ENCODE results near the gene MKLN1. TPM values are rescaled to one million over a fixed set of nuclear protein-coding genes. Genes with fewer than 3 reads are reported as not detected.

MKLN1 gene
- total and polyA plus RNA-seq, 10 of the 15 experiments (the other 5 are each of a cell fraction or from before 2014, with no cell fraction given) = 13.6 to 55.8 (median 29.3) TPM

DNA sequence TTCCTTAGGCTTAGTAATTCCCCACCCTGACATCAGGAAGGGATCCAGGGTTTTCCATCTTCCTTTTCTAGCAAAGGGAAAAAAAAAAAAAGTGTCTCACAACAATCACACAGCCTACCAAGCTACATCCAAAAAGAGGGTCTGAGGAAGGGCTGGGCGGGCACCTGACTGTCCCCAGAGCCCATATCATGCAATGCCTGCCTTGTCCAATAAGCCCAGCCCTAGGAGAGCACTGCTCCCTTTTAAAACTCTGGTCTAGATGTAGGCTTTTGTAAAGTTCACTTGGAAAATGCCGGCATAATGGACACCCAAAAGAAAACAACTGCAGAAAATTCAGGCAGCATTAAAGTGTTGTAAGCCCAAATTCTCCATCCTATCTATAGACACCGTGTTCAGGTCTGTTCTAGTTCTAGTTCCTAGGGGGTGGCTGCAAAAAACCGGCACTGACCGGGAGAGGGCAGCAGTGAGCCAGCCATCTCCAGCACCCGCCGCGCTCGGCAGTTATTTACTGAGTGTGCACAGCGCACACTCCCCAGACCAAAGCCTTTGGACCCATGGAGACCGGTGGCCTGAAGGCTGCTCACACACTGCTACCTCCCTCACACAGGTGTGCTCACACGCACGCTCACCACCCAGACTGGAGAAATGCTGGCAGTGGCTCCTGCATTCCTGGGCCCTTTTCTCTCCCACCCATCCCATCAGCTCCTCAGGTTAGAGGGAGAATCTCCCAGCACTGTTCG lies 180.1 kb downstream of the MKLN1 start:
- POLR2A ChIA-PET = no interaction called here
- CTCF ChIA-PET = interaction anchor here (0.7 to 3.8 kb wide), 18 partner anchors 9 to 810 kb away, joined by 3 to 21 read pairs (median 4); no protein-coding TSS in a partner anchor
- Histone ChIP-seq H3K79me2 (ENCODE audit: control insufficient read depth, insufficient read depth, low read length) (no peaks in the 10 kb centered on the region), H3K4me1 (ENCODE audit: control insufficient read depth, insufficient read depth, low read length) (no peaks in the 10 kb centered on the region), H3K4me2 (ENCODE audit: control insufficient read depth, insufficient read depth) (peak overlapping the region; percentile 35; the same call in 1 of the 2 replicates), H3K9me3 (replicated peaks; ENCODE audit: control insufficient read depth, insufficient read depth, low read length) (no peaks in the 10 kb centered on the region), H4K20me1 (ENCODE audit: control insufficient read depth, insufficient read depth) (no peaks in the 10 kb centered on the region), H2AFZ (ENCODE audit: control insufficient read depth, low read depth, low read length) (peak overlapping the region; percentile 19; the same call in 1 of the 2 replicates), H3K27ac (ENCODE audit: control insufficient read depth, insufficient read depth) (no peak overlapping the region), H3K36me3 (ENCODE audit: control insufficient read depth in 2 of 2, insufficient read depth in 2 of 2, low read length in 1 of 2) (no peaks in the 10 kb centered on the region), H3K4me3 (no peak overlapping the region), H3K9ac (ENCODE audit: control insufficient read depth, insufficient read depth, low read length) (no peak overlapping the region), H3K27me3 (replicated peaks in 1 of 2; ENCODE audit: control insufficient read depth in 2 of 2, insufficient read depth in 2 of 2, low read length in 1 of 2) (no peaks in the 10 kb centered on the region)
- FAIRE-seq (peak; percentile 56), ATAC-seq (peak; percentile 96), DNase-seq (ENCODE audit: low read depth, low spot score) (no peak)
- intact Hi-C loops (cut with micrococcal nuclease; ENCODE audit: unreplicated experiment) = loop anchor here (1.0 kb wide), 1 partner anchor 147 kb away; no protein-coding TSS in a partner anchor
- BruUV-seq (replicated peaks) = no TSS peak
- 1% methylated on average over 14 of the region's 14 CpGs for WGBS (ENCODE audit: insufficient coverage, insufficient replicate concordance, low lambda C conversion rate, missing lambda C conversion rate)
- SMC1A ChIA-PET (ENCODE audit: uncharacterized antibody, unreplicated experiment) = interaction anchor here (0.5 to 1.7 kb wide), 5 partner anchors 14 to 1770 kb away, joined by 3 to 5 read pairs (median 4); no protein-coding TSS in a partner anchor
- RAD21 ChIA-PET (ENCODE audit: unreplicated experiment) = interaction anchor here (1.3 kb wide), 1 partner anchor 147 kb away, joined by 8 read pairs; no protein-coding TSS in a partner anchor
- in situ Hi-C loops (cut with MboI) = no loop called here
- TF ChIP-seq SREBF2 (IDR thresholded peaks at IDR 0.05; ENCODE audit: low read length) = no peak
- no peak for TF ChIP-seq SMAD1 (IDR thresholded peaks at IDR 0.05; ENCODE audit: low read depth, partially characterized antibody)
- TF ChIP-seq, protein P1, sequence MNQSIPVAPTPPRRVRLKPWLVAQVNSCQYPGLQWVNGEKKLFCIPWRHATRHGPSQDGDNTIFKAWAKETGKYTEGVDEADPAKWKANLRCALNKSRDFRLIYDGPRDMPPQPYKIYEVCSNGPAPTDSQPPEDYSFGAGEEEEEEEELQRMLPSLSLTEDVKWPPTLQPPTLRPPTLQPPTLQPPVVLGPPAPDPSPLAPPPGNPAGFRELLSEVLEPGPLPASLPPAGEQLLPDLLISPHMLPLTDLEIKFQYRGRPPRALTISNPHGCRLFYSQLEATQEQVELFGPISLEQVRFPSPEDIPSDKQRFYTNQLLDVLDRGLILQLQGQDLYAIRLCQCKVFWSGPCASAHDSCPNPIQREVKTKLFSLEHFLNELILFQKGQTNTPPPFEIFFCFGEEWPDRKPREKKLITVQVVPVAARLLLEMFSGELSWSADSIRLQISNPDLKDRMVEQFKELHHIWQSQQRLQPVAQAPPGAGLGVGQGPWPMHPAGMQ (IDR thresholded peaks at IDR 0.05; ENCODE audit: borderline replicate concordance) = no peak
- TF ChIP-seq NBN (IDR thresholded peaks at IDR 0.05) = 0 out of 2 replicates have a peak, but pooled peaks have one; percentile 19
- TF ChIP-seq, protein P2, sequence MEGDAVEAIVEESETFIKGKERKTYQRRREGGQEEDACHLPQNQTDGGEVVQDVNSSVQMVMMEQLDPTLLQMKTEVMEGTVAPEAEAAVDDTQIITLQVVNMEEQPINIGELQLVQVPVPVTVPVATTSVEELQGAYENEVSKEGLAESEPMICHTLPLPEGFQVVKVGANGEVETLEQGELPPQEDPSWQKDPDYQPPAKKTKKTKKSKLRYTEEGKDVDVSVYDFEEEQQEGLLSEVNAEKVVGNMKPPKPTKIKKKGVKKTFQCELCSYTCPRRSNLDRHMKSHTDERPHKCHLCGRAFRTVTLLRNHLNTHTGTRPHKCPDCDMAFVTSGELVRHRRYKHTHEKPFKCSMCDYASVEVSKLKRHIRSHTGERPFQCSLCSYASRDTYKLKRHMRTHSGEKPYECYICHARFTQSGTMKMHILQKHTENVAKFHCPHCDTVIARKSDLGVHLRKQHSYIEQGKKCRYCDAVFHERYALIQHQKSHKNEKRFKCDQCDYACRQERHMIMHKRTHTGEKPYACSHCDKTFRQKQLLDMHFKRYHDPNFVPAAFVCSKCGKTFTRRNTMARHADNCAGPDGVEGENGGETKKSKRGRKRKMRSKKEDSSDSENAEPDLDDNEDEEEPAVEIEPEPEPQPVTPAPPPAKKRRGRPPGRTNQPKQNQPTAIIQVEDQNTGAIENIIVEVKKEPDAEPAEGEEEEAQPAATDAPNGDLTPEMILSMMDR (IDR thresholded peaks at IDR 0.05 in 2 of 3, conservative IDR thresholded peaks at IDR 0.05 in 1 of 3; ENCODE audit: control insufficient read depth in 2 of 3, extremely low read depth in 1 of 3, insufficient read depth in 1 of 3, low read depth in 3 of 3, low read length in 3 of 3) = peak; percentile 91 to 95 (median 95)
- TF ChIP-seq, protein P3, sequence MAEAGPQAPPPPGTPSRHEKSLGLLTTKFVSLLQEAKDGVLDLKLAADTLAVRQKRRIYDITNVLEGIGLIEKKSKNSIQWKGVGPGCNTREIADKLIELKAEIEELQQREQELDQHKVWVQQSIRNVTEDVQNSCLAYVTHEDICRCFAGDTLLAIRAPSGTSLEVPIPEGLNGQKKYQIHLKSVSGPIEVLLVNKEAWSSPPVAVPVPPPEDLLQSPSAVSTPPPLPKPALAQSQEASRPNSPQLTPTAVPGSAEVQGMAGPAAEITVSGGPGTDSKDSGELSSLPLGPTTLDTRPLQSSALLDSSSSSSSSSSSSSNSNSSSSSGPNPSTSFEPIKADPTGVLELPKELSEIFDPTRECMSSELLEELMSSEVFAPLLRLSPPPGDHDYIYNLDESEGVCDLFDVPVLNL (IDR thresholded peaks at IDR 0.05; ENCODE audit: low read depth, low read length) = 0 out of 2 replicates have a peak, but pooled peaks have one; percentile 18
- TF ChIP-seq, protein P4, sequence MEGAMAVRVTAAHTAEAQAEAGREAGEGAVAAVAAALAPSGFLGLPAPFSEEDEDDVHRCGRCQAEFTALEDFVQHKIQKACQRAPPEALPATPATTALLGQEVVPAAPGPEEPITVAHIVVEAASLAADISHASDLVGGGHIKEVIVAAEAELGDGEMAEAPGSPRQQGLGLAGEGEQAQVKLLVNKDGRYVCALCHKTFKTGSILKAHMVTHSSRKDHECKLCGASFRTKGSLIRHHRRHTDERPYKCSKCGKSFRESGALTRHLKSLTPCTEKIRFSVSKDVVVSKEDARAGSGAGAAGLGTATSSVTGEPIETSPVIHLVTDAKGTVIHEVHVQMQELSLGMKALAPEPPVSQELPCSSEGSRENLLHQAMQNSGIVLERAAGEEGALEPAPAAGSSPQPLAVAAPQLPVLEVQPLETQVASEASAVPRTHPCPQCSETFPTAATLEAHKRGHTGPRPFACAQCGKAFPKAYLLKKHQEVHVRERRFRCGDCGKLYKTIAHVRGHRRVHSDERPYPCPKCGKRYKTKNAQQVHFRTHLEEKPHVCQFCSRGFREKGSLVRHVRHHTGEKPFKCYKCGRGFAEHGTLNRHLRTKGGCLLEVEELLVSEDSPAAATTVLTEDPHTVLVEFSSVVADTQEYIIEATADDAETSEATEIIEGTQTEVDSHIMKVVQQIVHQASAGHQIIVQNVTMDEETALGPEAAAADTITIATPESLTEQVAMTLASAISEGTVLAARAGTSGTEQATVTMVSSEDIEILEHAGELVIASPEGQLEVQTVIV (IDR thresholded peaks at IDR 0.05; ENCODE audit: borderline replicate concordance, partially characterized antibody) = no peak
- no peak for TF ChIP-seq NFYB (IDR thresholded peaks at IDR 0.05; ENCODE audit: insufficient read depth, low read depth, low read length)
- peak; percentile 24 to 44; a peak in 2 of 4 replicates for TF ChIP-seq BHLHE40 (IDR thresholded peaks at IDR 0.05; ENCODE audit: borderline replicate concordance in 1 of 2, low read depth in 2 of 2, low read length in 1 of 2)
- TF ChIP-seq SMARCA5 (IDR thresholded peaks at IDR 0.05) = peak; percentile 80
- TF ChIP-seq NFIC (IDR thresholded peaks at IDR 0.05; ENCODE audit: low read depth, low read length) = no peak
- TF ChIP-seq RELA (IDR thresholded peaks at IDR 0.05; ENCODE audit: borderline replicate concordance, partially characterized antibody) = peak; percentile 34
- TF ChIP-seq, protein P5, sequence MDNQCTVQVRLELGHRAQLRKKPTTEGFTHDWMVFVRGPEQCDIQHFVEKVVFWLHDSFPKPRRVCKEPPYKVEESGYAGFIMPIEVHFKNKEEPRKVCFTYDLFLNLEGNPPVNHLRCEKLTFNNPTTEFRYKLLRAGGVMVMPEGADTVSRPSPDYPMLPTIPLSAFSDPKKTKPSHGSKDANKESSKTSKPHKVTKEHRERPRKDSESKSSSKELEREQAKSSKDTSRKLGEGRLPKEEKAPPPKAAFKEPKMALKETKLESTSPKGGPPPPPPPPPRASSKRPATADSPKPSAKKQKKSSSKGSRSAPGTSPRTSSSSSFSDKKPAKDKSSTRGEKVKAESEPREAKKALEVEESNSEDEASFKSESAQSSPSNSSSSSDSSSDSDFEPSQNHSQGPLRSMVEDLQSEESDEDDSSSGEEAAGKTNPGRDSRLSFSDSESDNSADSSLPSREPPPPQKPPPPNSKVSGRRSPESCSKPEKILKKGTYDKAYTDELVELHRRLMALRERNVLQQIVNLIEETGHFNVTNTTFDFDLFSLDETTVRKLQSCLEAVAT (IDR thresholded peaks at IDR 0.05) = 0 out of 2 replicates have a peak, but pooled peaks have one; percentile 27

Data from GM12878 (cell line).